Right kidney (tissue), 1 donor: ENCODE measurements around the gene MAMSTR.

Source experiments
- DNase-seq: peaks from one replicate; pipeline ENCODE4 v3.0.0-alpha.2; 2016

MAMSTR gene

DNA sequence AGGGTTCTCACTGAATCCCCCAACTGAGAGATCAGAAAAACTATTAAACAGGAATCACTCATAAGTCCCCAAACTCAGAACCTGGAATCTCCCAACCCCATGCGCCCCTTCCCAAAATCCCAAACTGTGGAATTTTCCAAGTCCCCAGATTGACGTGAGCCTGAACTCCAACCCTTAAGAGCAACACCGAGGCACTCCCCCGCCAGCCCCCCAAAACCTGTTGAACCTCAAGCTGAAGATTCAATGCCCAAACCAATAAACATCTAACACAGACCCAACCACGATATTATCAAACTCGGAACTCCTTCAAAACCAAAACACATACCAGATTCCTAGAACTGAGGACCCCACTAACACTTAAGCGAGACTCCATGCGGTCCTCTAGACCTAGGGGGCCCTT is 26.6 kb upstream of the MAMSTR start:
- DNase-seq, result no peak

DNA sequence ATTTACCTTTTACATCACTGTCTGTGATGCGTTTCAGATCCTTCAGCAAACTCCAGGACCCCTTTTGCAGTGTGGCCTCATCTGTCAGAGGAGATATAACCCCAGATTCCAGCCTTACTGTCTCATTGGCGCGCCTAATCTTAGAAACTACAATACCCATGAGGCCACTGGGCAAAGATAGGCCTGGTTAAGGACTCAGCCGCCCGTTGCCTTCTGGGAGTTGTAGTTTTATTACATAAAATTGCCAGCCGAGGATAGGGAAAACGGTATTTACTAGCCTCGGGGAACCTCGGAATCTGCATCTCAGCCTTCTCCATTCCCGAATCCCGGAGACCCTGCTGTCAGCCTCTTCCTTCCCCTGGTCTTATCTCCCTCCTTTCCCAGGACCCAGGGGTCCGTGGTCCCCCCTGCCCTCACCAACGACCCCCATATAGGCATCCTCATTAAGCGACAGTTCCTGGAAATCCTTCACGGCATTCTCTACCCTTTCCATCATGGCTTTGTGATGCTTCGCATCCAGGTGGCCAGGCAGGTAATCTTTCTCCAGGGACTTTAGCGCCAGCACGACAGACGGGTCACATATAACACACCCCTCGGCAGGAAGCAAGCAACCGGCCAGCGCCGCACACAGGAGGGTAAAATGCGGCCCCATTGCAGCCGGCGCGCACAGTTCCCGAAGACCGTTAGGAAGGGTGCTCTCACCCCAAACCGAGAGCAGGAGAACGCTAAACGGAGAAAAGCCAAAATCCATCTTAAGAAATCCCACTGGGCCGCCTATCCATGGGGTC is 25.9 kb upstream of the MAMSTR start:
- peak; percentile 46 for DNase-seq

DNA sequence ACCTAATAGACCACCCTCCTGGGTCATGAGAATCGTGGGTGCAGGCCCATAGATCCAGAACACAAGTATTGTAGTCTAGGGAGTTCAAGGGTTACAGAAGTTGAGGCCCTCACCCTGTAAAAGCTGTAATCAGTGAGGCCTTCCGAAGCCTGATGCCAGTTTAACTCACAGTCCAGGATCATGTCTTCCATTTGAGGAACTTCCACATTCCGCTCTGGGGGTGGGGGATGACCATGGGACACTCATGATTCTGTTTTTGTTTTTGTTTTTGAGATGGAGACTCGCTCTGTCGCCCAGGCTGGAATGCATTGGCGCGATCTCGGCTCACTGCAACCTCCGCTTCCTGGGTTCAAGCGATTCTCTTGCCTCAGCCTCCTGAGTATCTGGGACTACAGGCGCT is 22.6 kb upstream of the MAMSTR start:
- DNase-seq, result no peak

DNA sequence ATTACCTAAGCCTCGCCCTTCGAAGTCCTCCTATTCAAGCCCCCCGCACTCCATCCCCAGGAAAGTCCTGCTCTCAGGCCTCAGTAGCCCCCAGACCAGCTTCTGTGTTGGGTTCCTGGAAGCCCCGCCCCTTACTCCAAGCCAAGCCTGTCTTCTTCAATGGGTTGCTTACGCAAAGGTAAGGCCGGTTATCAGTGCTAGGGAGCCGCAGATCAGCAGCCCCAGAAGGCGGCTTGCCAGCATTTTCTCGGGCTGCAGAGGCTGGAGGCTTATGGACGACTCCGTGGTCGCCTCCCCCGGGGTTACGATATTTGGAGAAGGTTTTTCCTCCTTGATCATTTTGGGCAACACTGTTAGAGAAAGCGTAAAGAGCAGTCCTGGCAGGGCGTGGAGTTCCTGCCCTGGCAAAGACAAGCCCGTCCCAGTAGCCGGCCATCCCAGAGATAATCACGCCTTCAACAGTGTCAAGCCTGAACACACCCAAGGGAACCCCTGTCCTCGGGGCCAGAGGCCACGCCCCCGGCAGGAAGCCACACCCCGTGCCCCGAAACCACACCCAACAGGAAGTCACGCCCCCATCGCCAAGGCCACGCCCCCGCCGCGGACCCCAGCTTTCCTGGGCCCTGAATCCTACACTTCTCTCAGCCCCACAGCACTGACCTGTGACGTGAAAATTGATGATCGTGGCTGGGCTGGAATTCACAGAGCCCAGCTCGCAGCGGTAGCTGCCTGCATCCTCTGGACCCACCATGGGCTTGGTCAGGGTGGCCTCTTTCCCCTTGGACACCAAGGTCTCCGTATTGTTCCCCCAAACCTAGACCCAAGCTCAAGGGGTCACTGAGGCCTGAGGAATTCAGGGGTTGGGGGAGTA is 21.8 kb upstream of the MAMSTR start:
- no peak for DNase-seq

DNA sequence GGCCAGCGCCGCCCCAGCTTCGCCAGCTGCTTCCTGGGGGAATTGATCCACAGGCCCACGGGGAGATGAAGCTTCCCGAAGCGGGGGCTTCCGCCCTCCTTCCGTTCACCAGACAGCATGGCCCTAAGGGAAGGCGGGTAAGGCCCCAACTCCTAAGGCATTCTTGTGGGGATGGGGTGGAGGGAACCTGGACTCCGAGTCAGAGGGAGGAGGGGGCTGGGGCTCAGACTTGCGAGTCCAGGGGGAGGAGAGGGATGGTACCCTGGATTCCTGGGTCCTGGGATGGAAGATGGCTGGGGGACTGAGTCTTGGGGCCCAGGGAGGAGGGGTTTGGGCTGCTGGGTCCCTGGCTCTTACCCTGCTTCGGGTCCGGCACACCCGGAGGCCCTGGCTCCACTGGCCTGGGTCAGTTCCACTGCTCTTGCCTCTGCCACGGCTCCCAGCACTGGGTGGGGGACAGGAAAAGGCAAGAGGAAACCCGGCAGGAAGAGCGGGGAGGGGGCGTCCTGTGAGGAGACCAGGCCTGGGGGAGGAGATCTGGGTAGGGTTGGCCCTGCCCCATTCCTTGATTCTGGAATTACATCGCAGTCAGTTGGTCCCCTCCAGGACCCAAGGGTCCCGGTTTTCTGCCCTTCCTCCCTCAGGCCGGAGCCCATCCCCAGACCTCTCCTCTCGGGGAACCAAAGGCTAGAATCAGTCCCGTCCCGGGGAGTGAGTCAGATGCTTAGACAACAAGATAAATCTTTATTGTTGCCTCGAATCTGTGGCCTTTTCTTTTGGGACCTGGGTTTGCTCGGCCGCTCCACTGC is 20.8 kb upstream of the MAMSTR start, which contains the start of gene RASIP1:
Gene RASIP1 (minus strand): TSS at position 447 of the 809 bp plus-strand sequence. CDS start 328 bp downstream, at position 119.
- DNase-seq, result no peak

DNA sequence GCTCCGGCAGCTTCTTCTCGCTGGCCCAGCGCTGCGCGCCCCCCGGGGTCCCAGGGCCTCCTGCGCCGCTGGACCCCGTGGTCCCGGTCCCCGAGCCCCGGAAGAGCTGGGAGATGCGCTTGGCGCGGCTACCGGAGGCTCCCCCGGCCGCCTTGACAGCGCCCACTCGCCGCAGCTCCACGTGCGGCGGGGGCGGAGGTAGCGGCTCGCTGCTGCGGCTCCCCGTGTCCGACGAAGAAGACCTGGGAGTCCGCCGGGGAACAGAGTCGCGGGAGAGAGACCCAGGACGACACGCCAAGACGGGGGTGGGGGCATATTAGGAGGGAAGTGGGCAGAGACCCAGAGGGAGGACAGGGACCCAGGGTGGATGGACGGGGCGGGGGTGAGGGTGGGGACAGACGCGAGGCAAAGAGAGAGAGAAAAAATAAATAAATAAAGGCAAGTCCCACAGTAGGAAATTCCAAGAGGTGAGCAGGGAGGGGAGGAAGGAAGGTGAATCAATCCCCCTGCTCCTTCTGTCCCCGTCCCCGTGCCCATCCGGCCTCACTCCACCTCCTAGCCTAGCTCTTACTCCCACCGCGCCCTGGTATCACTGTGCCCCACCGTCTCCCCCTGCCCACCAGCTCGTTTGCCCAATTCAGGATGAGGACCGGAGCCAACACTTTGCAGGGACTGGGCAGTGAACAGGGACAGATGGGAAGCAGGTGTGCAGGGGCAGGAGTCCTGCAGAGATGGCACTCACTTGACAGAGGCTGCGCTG is 20.1 kb upstream of the MAMSTR start:
- DNase-seq, result peak; percentile 27

DNA sequence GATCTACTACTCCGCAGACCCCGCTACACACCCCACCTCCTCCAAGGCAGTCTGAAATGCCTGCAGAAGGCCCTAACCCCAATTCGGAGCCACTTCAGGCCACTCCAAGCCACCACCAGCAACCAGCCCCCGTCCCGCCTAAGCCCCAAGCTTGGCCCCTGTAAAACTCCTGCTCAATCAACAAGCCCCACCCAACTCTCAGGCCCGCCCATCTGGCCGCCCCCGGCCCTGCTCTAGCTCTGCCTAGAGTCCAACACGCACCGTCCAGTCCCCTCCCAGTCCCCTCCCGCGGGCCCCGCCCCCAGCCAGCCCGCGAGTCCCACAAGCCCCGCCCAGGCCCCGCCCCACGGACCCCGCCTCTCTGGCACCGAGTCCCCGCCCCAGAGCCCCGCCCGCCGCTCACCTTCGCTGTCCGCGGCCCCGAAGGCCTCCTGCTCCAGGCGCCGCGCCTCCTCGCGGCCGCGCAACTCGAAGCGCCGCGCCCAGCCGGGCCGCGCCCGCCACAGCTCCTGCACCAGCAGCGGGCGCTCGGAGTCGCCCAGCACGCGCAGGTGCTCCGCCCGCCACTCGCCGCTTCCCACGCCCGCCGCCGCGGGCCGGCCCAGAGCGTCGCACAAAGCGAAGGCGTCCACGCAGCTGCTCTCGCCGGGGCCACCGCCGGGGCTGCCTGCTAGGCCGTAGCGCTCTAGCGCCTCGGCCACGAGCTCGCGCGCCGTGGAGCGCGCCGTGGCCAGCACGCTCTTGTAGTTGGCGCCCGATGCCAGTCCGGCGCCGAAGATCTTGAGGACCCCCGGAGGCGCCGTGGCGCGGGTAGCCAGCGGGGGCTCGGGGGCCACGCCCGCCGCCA is 19.3 kb upstream of the MAMSTR start:
- peak; percentile 83 for DNase-seq

DNA sequence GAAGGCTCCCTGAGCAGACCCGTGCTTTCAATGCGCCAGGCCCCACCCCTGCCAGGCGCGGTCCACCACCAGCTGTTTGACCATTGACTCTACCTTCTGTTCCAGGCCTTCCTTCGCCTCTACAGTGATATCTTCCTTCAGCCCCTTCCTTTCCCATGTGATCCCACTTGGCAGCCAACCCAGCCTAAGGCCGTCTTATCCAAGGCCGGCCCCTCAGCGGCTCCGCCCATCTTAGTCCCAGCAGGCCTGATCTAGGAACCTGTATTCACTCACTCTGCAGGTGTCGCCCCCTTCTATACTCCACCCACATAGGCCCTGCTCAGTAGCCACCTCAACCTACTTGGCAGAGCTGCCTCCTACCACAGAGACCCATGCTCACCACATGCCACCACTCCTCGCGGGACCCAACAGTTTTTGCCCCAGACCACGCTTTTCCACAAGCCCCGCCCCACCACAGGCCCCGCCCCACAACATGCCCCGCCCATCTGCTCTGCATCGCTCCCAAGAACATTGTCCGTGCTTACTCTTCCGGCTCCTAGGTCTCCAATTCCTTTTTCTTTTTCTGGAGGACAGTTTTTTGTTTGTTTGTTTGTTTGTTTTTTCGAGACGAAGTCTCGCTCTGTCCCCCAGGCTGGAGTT is 18.0 kb upstream of the MAMSTR start:
- DNase-seq, result no peak

DNA sequence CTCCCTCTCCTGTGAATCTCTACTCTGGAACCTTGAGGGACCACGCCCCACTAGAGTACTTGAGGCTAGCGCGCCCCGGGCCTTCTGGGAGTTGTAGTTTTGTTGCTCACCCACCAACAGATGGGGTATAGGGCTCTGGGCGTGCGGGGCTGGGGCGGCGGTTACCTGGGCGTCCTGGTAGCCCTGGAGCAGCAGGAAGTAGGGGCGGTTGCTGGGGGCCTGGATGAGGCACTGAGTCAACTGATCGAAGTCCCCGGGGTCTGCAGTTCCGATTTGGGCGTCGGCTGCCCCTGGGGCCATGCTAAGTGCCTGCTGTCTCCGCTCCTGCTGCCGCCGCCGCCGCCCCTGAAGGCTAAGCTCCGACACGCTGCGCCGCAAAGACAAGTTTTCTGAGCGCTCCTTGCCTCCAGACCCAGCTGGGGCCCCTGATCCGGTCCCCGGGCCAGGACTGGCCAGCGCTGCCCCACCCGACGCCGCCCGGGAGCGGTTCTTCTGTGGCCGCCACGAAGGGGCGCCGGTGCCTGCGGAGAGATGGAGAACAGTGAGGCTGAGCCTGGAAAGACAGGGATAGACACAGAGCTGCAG is 15.6 kb upstream of the MAMSTR start:
- DNase-seq, result peak; percentile 60

DNA sequence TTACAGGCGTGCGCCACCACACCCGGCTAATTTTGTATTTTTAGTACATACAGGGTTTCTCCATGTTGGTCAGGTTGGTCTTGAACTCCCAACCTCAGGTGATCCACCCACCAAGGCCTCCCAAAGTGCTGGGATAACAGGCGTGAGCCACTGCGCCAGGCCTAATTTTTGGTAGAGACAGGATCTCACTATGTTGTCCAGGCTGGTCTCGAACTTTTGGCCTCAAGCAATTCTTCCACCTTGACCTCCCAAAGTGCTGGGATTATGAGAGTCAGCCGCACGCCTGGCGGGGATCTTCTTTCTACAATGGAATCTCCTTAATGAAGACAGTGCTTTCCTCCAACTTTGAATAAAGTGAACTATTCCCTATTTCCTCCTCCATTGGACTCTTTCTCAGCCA is 15.1 kb upstream of the MAMSTR start:
- DNase-seq, result no peak

DNA sequence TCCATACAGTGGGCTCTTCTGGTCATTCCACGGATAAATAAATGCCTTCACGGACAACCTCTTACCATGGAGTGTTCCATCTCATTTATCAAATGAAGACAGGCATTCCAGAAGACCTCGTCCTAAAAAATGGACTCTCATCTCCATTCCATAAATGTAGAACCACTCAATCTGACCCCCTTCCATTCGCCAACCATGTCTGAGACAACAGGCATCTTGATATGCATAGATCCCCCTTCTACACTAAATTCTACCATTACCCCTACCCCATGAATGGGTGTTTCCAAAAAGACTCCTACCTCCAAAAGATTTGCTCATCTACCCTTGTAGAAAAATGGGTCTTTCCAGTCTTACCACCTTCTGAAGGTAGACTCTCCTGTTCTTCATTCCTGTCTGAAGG is 11.9 kb upstream of the MAMSTR start:
- no peak for DNase-seq

DNA sequence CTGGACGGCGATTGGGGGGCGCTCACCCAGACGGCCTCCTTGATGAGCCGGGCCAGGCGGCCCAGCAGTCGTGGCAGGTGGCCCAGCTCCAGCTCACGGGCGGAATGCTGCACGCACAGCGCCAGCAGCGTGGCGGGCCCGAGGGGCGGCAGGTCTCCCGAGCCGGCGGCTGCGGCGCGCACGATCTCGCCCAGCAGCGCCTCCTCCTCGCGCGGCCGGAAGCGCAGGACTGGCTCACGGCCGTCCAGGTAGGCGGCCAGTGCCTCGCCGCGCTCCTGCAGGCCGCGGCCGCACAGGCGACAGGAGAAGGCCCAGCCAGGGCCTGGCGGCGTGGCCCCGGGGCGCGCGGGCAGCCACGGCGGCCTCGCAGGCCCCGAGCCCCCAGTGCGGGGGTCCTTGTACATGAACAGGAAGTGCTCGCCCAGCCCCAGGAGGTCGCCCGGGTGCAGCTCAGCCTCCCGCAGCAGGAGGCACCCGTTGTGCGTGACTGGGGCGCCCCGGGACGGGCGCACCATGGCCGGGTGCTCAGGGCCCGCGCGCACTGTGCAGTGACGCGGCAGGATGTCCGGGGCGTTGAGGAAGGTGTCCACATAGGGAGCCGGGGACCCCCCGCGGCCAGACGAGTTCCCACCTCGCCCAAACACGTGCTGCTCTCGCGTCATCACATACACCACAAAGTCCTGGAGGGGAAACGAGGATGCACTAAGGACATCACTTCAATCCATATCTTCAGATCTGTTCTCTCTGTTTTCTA is 9.6 kb upstream of the MAMSTR start:
- DNase-seq, result peak; percentile 70

DNA sequence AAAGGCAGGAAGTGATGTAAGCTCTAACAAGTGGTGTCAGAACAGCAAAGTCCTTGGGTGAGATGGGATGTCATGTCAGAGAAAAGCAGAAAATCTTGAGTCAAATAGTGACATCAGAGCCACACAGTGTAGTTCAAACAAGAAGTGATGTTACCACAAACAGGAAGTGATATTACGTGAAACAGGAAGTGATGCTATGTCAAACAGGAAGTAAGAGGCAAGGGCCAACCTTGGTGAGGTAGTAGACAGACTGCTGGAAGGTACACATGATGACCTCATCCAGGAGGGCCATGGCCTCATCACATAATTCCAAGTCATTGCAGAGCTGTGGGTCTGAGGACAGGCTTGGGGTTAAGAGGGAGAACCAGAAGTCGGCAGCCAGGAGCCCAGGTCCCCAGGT is 7.0 kb upstream of the MAMSTR start:
- no peak for DNase-seq

DNA sequence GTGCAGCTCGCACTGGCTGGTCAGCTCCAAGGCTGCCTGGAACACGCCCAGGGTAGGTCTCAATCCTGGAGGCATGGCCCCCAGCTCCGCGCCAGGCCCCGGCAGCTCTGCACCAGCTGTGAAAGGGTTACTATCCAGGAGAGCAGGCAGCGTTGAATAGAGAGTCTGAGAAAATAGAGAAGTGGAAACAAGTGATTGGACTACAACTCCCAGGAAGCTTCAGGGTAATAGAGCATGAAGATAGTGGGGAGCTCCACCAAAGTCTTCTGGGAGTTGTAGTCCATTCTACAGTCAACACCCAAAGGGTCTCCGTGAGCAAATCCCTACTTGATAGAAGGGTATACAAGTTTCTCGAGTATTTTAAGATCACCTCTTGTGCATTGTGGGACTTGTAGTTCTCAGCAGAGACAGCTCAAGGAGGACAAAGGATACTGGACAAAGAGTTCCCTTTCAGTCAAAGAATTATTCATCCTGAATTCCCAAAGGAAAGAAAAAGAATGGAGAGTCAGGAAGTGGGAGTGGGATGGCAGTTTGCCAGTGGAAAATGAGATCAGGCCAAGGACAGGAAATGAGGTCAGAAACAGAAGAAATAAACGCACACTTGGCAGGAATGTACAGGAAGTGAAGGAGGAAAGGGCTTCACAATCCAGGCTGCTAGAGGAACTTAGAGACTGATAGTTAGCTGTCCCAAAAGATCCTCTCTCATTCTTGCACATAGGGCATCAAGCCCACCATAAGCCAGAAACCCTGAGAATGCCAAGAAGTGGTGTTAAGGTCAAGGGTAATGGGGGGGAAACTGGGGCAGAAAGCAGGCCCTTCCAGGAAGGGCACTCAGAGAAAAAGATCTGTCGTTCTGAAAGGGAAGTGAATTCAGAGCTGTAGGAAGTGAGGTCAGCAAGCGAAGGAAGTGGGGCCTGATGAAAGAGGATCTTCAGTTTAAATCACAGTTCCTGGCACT is 5.5 kb upstream of the MAMSTR start:
- DNase-seq, result peak; percentile 67

DNA sequence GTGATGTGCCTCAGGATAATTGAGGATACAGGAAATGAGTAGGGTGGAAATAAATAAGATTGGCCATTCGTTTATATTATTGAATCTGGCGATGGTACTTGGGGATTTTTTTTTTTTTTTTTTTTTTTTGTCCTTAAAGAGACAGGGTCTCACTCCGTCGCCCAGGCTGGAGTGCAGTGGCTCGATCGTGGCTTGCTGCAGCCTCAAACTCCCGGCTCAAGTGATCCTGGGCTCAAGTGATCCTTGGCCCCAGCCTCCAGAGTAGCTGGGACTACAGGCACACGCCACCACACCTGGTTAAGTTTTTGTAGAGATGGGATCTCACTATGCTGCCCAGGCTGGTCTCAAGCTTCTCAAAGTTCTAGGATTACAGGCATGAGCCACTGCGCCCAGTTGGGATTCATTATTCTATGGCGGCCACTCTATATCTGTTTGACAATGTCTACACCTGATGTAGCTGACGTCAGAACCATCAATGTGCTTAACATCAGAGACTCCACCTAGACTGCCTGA is 2.7 kb upstream of the MAMSTR start:
- DNase-seq, result no peak

DNA sequence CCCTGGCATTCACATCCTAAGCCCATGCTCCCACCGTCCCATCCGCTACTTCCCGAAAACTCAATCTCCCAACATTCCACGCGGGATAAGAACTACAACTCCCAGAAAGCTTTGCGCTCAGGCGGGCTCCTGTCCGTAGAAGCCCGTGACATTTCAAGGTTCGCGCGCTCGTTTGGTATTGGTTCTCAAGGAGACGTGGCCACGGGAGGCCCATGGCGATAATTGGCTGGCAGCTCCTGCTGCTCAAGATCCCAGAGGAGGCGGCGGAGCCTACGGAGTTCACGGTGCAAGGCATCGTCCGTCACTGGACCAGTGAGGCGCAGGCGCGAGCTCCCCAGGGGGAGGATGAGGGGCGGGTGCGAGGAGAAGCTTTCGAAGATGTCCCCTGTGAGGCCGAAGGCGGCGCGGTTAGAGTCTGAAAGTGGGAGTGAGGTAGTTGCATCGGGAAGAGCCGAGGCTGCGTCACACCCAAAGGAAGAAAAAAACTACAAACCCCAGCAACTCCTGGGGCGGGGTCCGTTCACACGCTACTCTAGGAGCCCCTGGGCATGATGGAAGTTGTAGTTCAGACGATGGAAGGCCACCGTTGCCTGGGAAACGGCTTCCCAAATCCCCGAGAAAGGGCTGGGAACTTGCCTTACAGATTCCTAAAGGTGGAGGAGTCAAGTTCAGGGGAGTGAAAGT is 1.2 kb upstream of the MAMSTR start:
- peak; percentile 99 for DNase-seq

DNA sequence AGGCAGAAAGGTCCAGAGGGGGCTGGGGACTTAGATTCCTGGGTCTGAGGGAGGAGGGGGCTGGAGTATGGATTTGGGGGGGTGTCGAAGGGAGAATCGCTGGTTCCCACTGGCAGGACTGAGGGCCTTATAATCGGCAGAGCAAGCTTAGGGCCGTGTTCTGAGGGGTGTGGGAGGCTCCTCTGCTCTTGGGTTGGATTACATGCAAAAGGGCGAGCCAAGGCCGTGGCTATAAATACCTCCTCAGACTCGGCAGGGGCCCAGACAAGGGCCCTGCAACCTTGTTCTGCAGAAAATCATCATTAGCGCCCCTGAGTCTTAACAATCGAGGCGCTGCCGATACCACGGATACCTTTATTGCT is 707 bp upstream of the MAMSTR start:
- DNase-seq, result no peak
